ENCODE data around the gene HDAC4.

DNA sequence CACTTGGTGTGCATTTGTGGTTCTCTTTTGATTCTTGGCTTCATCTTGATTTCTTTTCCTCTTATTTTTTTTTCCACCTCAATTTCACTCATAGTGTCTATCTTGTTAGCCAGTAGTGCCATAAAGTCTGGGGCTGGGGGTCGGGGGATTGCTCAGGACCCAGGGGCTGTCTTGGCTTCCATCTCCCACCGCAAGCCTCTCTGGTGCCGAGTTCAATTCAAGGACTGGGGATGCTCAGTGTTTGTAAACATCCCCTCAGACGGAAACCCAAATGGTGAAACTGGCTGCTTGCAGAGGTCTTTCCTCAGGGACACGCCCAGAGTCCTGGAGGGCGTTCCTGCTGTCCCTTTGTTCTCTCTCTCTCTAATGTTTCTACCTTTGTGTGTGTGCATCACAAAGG, 379.6 kb downstream of the HDAC4 start:
- TF ChIP-seq, protein P1, sequence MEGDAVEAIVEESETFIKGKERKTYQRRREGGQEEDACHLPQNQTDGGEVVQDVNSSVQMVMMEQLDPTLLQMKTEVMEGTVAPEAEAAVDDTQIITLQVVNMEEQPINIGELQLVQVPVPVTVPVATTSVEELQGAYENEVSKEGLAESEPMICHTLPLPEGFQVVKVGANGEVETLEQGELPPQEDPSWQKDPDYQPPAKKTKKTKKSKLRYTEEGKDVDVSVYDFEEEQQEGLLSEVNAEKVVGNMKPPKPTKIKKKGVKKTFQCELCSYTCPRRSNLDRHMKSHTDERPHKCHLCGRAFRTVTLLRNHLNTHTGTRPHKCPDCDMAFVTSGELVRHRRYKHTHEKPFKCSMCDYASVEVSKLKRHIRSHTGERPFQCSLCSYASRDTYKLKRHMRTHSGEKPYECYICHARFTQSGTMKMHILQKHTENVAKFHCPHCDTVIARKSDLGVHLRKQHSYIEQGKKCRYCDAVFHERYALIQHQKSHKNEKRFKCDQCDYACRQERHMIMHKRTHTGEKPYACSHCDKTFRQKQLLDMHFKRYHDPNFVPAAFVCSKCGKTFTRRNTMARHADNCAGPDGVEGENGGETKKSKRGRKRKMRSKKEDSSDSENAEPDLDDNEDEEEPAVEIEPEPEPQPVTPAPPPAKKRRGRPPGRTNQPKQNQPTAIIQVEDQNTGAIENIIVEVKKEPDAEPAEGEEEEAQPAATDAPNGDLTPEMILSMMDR (IDR thresholded peaks at IDR 0.05 in 2 of 3, conservative IDR thresholded peaks at IDR 0.05 in 1 of 3; ENCODE audit: borderline replicate concordance in 1 of 3, insufficient read depth in 1 of 3, low read depth in 2 of 3, low read length in 2 of 3): no peak
- TF ChIP-seq POLR2A (IDR thresholded peaks at IDR 0.05; ENCODE audit: borderline replicate concordance, extremely low read depth, insufficient read depth, insufficient read length): no peak
- TF ChIP-seq, protein P2, sequence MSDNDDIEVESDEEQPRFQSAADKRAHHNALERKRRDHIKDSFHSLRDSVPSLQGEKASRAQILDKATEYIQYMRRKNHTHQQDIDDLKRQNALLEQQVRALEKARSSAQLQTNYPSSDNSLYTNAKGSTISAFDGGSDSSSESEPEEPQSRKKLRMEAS (IDR thresholded peaks at IDR 0.05): no peak
- TF ChIP-seq, protein P3, sequence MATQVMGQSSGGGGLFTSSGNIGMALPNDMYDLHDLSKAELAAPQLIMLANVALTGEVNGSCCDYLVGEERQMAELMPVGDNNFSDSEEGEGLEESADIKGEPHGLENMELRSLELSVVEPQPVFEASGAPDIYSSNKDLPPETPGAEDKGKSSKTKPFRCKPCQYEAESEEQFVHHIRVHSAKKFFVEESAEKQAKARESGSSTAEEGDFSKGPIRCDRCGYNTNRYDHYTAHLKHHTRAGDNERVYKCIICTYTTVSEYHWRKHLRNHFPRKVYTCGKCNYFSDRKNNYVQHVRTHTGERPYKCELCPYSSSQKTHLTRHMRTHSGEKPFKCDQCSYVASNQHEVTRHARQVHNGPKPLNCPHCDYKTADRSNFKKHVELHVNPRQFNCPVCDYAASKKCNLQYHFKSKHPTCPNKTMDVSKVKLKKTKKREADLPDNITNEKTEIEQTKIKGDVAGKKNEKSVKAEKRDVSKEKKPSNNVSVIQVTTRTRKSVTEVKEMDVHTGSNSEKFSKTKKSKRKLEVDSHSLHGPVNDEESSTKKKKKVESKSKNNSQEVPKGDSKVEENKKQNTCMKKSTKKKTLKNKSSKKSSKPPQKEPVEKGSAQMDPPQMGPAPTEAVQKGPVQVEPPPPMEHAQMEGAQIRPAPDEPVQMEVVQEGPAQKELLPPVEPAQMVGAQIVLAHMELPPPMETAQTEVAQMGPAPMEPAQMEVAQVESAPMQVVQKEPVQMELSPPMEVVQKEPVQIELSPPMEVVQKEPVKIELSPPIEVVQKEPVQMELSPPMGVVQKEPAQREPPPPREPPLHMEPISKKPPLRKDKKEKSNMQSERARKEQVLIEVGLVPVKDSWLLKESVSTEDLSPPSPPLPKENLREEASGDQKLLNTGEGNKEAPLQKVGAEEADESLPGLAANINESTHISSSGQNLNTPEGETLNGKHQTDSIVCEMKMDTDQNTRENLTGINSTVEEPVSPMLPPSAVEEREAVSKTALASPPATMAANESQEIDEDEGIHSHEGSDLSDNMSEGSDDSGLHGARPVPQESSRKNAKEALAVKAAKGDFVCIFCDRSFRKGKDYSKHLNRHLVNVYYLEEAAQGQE (IDR thresholded peaks at IDR 0.05; ENCODE audit: low read depth): no peak
- TF ChIP-seq POLR2AphosphoS5 (IDR thresholded peaks at IDR 0.05; ENCODE audit: low read depth, low read length): no peak
- no peak for TF ChIP-seq YY1 (IDR thresholded peaks at IDR 0.05; ENCODE audit: extremely low read depth, insufficient replicate concordance, low read depth, low read length)
- no peak for TF ChIP-seq EGR1 (IDR thresholded peaks at IDR 0.05; ENCODE audit: low read depth)
- TF ChIP-seq JUND (IDR thresholded peaks at IDR 0.05): no peak
- no peak for TF ChIP-seq ZNF274 (IDR thresholded peaks at IDR 0.05; ENCODE audit: low read depth, low read length)
- TF ChIP-seq, protein P4, sequence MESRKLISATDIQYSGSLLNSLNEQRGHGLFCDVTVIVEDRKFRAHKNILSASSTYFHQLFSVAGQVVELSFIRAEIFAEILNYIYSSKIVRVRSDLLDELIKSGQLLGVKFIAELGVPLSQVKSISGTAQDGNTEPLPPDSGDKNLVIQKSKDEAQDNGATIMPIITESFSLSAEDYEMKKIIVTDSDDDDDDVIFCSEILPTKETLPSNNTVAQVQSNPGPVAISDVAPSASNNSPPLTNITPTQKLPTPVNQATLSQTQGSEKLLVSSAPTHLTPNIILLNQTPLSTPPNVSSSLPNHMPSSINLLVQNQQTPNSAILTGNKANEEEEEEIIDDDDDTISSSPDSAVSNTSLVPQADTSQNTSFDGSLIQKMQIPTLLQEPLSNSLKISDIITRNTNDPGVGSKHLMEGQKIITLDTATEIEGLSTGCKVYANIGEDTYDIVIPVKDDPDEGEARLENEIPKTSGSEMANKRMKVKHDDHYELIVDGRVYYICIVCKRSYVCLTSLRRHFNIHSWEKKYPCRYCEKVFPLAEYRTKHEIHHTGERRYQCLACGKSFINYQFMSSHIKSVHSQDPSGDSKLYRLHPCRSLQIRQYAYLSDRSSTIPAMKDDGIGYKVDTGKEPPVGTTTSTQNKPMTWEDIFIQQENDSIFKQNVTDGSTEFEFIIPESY (IDR thresholded peaks at IDR 0.05; ENCODE audit: extremely low read depth, insufficient replicate concordance, low read length): no peak
- TF ChIP-seq FOSL1 (IDR thresholded peaks at IDR 0.05; ENCODE audit: low read depth): no peak
- no peak for TF ChIP-seq EZH2 (IDR thresholded peaks at IDR 0.05)
